ENCODE measurements around the gene FUBP1. TPM values are rescaled to one million over a fixed set of nuclear protein-coding genes. Genes with fewer than 3 reads are reported as not detected.

The FUBP1 gene
- total RNA-seq, 1 donor from 2014 or later: 128 TPM

- Histone ChIP-seq H3K9me3 (ENCODE audit: insufficient read depth, low read depth, low read length) (no peaks in the 10 kb centered on the region), H3K9ac (ENCODE audit: low read length) (no peak overlapping the region), H3K4me2 (ENCODE audit: low read length) (peak overlapping the region; percentile 85), H3K27ac (ENCODE audit: low read depth, low read length) (peak overlapping the region; percentile 6), H2AFZ (ENCODE audit: low read depth, low read length) (no peak overlapping the region), H3K36me3 (ENCODE audit: insufficient read depth, low read length) (peaks cover 11% of the 10 kb centered on the region), H4K20me1 (ENCODE audit: insufficient read depth, low read length) (peaks cover 33% of the 10 kb centered on the region), H3K27me3 (ENCODE audit: insufficient read depth, low read length) (no peaks in the 10 kb centered on the region), H3K4me1 (ENCODE audit: insufficient read depth, low read length) (peaks cover 6% of the 10 kb centered on the region), H3K4me3 (ENCODE audit: insufficient read depth, low read depth, low read length) (peak overlapping the region; percentile 38), H3K79me2 (ENCODE audit: insufficient read depth, low read length) (peaks cover 84% of the 10 kb centered on the region)
- TF ChIP-seq, protein P1, sequence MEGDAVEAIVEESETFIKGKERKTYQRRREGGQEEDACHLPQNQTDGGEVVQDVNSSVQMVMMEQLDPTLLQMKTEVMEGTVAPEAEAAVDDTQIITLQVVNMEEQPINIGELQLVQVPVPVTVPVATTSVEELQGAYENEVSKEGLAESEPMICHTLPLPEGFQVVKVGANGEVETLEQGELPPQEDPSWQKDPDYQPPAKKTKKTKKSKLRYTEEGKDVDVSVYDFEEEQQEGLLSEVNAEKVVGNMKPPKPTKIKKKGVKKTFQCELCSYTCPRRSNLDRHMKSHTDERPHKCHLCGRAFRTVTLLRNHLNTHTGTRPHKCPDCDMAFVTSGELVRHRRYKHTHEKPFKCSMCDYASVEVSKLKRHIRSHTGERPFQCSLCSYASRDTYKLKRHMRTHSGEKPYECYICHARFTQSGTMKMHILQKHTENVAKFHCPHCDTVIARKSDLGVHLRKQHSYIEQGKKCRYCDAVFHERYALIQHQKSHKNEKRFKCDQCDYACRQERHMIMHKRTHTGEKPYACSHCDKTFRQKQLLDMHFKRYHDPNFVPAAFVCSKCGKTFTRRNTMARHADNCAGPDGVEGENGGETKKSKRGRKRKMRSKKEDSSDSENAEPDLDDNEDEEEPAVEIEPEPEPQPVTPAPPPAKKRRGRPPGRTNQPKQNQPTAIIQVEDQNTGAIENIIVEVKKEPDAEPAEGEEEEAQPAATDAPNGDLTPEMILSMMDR (IDR thresholded peaks at IDR 0.05; ENCODE audit: insufficient read depth, low read depth, low read length): no peak
- TF ChIP-seq EZH2 (IDR thresholded peaks at IDR 0.05; ENCODE audit: insufficient read depth, low read length): no peak
- DNase-seq (ENCODE audit: low read depth) (no peak), FAIRE-seq (peak; percentile 47)
- Mint-ChIP-seq H3K27me3 (ENCODE audit: low read depth, unreplicated experiment) (no peaks in the 10 kb centered on the region), H3K36me3 (ENCODE audit: low read depth, unreplicated experiment) (peaks cover 7% of the 10 kb centered on the region), H3K4me3 (ENCODE audit: unreplicated experiment) (peak overlapping the region; percentile 68), H3K4me1 (ENCODE audit: low read depth, unreplicated experiment) (peaks cover 12% of the 10 kb centered on the region), H3K9me3 (ENCODE audit: unreplicated experiment) (no peaks in the 10 kb centered on the region), H3K27ac (ENCODE audit: unreplicated experiment) (no peak overlapping the region)
Observed at GRCh38 chr1:78009276-78009675, 30.4 kb upstream of the FUBP1 start.

- peaks cover 3% of the 10 kb centered on the region for H3K36me3 Mint-ChIP-seq (ENCODE audit: low read depth, unreplicated experiment)
- H3K36me3 ChIP-seq (ENCODE audit: insufficient read depth, low read length): peaks cover 2% of the 10 kb centered on the region
- H3K4me3 ChIP-seq (ENCODE audit: insufficient read depth, low read depth, low read length): peak overlapping the region; percentile 87
- H3K9ac ChIP-seq (ENCODE audit: low read length): peak overlapping the region; percentile 46
- peaks cover 74% of the 10 kb centered on the region for H3K79me2 ChIP-seq (ENCODE audit: insufficient read depth, low read length)
- DNase-seq (ENCODE audit: low read depth) (no peak), FAIRE-seq (no peak)
- no peak overlapping the region for H3K27ac Mint-ChIP-seq (ENCODE audit: unreplicated experiment)
- H3K4me2 ChIP-seq (ENCODE audit: low read length): peak overlapping the region; percentile 85
- TF ChIP-seq, protein P1 (IDR thresholded peaks at IDR 0.05; ENCODE audit: insufficient read depth, low read depth, low read length): no peak
- no peak for TF ChIP-seq EZH2 (IDR thresholded peaks at IDR 0.05; ENCODE audit: insufficient read depth, low read length)
- H3K4me1 Mint-ChIP-seq (ENCODE audit: low read depth, unreplicated experiment): peaks cover 17% of the 10 kb centered on the region
- peaks cover 6% of the 10 kb centered on the region for H3K4me1 ChIP-seq (ENCODE audit: insufficient read depth, low read length)
- no peak overlapping the region for H2AFZ ChIP-seq (ENCODE audit: low read depth, low read length)
- peak overlapping the region; percentile 98 for H3K4me3 Mint-ChIP-seq (ENCODE audit: unreplicated experiment)
- H3K9me3 Mint-ChIP-seq (ENCODE audit: unreplicated experiment): no peaks in the 10 kb centered on the region
- H4K20me1 ChIP-seq (ENCODE audit: insufficient read depth, low read length): peaks cover 28% of the 10 kb centered on the region
- H3K27me3 Mint-ChIP-seq (ENCODE audit: low read depth, unreplicated experiment): no peaks in the 10 kb centered on the region
- H3K9me3 ChIP-seq (ENCODE audit: insufficient read depth, low read depth, low read length): no peaks in the 10 kb centered on the region
- no peak overlapping the region for H3K27ac ChIP-seq (ENCODE audit: low read depth, low read length)
- no peaks in the 10 kb centered on the region for H3K27me3 ChIP-seq (ENCODE audit: insufficient read depth, low read length)
Observed at GRCh38 chr1:78007677-78008341, 28.9 kb upstream of the FUBP1 start.

DNA sequence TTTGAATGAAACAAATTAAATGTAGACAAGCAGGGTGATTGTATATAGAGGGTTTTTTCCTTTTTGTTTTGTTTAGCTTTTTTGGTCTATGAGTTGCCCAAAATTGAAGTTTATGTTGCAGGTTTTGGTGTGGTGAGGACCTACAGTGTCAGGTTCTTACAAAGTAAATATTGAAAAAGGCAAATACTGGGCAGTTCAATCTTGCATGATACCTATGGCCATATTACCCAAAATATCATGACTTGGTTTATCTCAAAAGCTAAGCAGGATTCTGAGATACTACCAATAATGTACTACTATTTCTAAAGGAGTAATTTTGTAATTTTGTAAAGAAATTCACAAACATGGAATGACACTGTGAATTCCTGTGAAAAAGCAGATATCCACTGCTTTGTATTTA, 27.6 kb upstream of the FUBP1 start:
- H3K4me1 Mint-ChIP-seq (ENCODE audit: low read depth, unreplicated experiment): peaks cover 19% of the 10 kb centered on the region
- no peaks in the 10 kb centered on the region for H3K9me3 Mint-ChIP-seq (ENCODE audit: unreplicated experiment)
- peak; percentile 74 for FAIRE-seq
- H3K4me1 ChIP-seq (ENCODE audit: insufficient read depth, low read length): peaks cover 6% of the 10 kb centered on the region
- H3K27me3 Mint-ChIP-seq (ENCODE audit: low read depth, unreplicated experiment): no peaks in the 10 kb centered on the region
- DNase-seq (ENCODE audit: low read depth): no peak
- peak overlapping the region; percentile 81 for H3K27ac Mint-ChIP-seq (ENCODE audit: unreplicated experiment)
- H3K4me3 ChIP-seq (ENCODE audit: insufficient read depth, low read depth, low read length): peak overlapping the region; percentile 87
- peak overlapping the region; percentile 98 for H3K4me3 Mint-ChIP-seq (ENCODE audit: unreplicated experiment)
- H3K79me2 ChIP-seq (ENCODE audit: insufficient read depth, low read length): peaks cover 69% of the 10 kb centered on the region
- H3K9ac ChIP-seq (ENCODE audit: low read length): peak overlapping the region; percentile 99
- peak overlapping the region; percentile 85 for H3K4me2 ChIP-seq (ENCODE audit: low read length)
- peaks cover 28% of the 10 kb centered on the region for H4K20me1 ChIP-seq (ENCODE audit: insufficient read depth, low read length)
- H3K27ac ChIP-seq (ENCODE audit: low read depth, low read length): peak overlapping the region; percentile 98
- H3K9me3 ChIP-seq (ENCODE audit: insufficient read depth, low read depth, low read length): no peaks in the 10 kb centered on the region
- no peaks in the 10 kb centered on the region for H3K36me3 ChIP-seq (ENCODE audit: insufficient read depth, low read length)
- no peak overlapping the region for H2AFZ ChIP-seq (ENCODE audit: low read depth, low read length)
- TF ChIP-seq, protein P1 (IDR thresholded peaks at IDR 0.05; ENCODE audit: insufficient read depth, low read depth, low read length): no peak
- TF ChIP-seq EZH2 (IDR thresholded peaks at IDR 0.05; ENCODE audit: insufficient read depth, low read length): no peak
- peaks cover 3% of the 10 kb centered on the region for H3K36me3 Mint-ChIP-seq (ENCODE audit: low read depth, unreplicated experiment)
- H3K27me3 ChIP-seq (ENCODE audit: insufficient read depth, low read length): no peaks in the 10 kb centered on the region
